ENCODE data around the gene OR10G7.
"Not testable (repeated sequence)": the region's sequence is repeated elsewhere in the genome, so short reads cannot be mapped to it uniquely, and the experiment has no call there.

OR10G7 gene

DNA sequence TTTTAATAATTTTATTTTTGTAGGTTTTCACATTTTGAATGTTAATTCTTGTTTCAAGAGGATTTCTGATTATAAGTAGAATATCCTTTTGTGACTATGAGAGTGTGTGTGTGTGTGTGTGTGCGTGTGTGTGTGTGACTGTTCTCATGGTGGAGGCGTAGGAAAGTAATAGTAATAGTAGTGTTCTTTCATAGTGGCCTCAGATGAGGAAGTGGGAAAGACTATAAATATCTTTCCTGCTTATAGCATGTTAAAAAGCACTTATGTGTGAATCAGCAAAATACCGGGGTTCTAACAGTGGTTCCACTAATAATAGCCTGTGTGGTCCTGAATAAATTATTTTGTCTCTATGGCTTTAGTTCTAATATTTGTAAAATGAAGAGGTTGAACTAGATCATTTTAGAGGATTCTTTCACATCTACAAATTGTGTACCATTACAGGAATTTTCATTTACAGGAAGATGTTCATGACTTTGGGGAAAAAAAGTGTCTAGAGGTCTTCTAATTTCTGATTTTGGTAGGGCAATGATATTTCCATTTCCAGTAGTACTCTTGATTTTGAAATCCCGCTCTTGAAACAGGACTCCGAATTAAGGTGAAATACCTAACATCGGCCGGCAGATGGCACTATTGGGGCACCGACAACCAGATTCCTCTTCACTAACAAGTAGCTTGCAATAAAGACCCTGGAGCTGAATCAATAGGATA, 29.9 kb upstream of the OR10G7 start:
- H3K36me3 Mint-ChIP-seq (ENCODE audit: low read depth) = no peaks in the 10 kb centered on the region
- H3K4me1 Mint-ChIP-seq (ENCODE audit: low read depth) = peaks cover 18% of the 10 kb centered on the region
- H3K27me3 Mint-ChIP-seq = peaks cover 71% of the 10 kb centered on the region
- no peak overlapping the region for H3K27ac Mint-ChIP-seq
- no peaks in the 10 kb centered on the region for H3K9me3 Mint-ChIP-seq
- DNase-seq = peak; percentile 73
- H3K4me3 Mint-ChIP-seq = no peak overlapping the region

GRCh38 chr11:124069429-124070401, 28.6 kb upstream of the OR10G7 start:
- H3K4me1 Mint-ChIP-seq (ENCODE audit: low read depth) = peaks cover 17% of the 10 kb centered on the region
- peak; percentile 42 for DNase-seq
- H3K27ac Mint-ChIP-seq = no peak overlapping the region
- H3K9me3 Mint-ChIP-seq = no peaks in the 10 kb centered on the region
- no peak overlapping the region for H3K4me3 Mint-ChIP-seq
- no peaks in the 10 kb centered on the region for H3K36me3 Mint-ChIP-seq (ENCODE audit: low read depth)
- peaks cover 66% of the 10 kb centered on the region for H3K27me3 Mint-ChIP-seq

DNA sequence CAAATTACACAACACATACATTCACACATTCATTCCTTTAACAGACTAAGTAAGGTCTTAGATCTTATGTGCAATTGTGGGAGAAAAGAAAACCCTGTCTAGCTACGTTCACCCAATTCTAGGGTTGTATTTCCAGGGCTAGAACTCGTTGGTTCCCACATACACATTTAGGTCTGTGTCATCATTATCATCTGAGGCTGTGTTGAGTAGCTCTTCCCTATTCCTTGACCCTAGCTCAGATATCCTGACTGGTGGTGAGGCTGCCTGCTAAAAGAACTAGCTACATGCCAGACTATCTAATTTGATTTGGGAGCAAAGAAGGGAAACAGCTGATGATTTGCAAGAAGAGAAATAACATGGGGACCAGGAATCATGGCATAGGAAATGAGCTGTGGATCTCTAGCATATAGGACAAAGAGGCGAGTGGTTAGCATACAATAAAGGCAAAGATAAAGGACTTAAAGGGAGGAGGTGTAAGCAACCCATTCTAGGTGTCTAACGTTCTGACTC, 27.5 kb upstream of the OR10G7 start:
- no peak for DNase-seq
- Mint-ChIP-seq H3K4me1 (ENCODE audit: low read depth) (peaks cover 17% of the 10 kb centered on the region), H3K9me3 (no peaks in the 10 kb centered on the region), H3K4me3 (no peak overlapping the region), H3K27ac (no peak overlapping the region), H3K27me3 (peaks cover 66% of the 10 kb centered on the region), H3K36me3 (ENCODE audit: low read depth) (no peaks in the 10 kb centered on the region)

DNA sequence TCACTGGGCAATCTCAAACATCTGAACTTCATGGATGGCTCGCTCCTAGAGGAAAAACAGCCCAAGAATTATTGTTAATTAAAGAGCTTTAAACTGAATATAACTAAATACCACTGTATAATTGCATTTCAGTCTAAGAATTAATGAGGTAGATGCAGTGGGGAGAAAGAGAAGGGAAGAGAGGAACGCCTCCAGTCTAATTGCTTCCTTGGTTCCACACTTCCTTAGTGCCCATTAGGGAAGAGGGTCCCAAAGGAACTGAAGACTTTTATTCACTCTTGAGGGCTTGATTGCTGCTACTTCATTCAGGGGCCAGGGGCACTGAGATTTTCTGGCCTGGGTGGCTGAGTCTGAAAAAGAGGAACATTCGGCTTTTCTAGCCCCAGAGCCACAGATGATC, 11.8 kb upstream of the OR10G7 start:
- DNase-seq = no peak
- no peak overlapping the region for H3K4me3 Mint-ChIP-seq

GRCh38 chr11:124050748-124051147, 9.6 kb upstream of the OR10G7 start:
- Mint-ChIP-seq H3K9me3 (no peaks in the 10 kb centered on the region), H3K36me3 (ENCODE audit: low read depth) (no peaks in the 10 kb centered on the region), H3K27me3 (peaks cover 20% of the 10 kb centered on the region), H3K4me3 (no peak overlapping the region), H3K4me1 (ENCODE audit: low read depth) (peaks cover 3% of the 10 kb centered on the region), H3K27ac (no peak overlapping the region)
- DNase-seq = no peak

More for the DNA sequence above, 11.8 kb upstream of the OR10G7 start:
- Mint-ChIP-seq H3K27ac (no peak overlapping the region), H3K36me3 (ENCODE audit: low read depth) (no peaks in the 10 kb centered on the region), H3K9me3 (no peaks in the 10 kb centered on the region), H3K4me1 (ENCODE audit: low read depth) (peaks cover 3% of the 10 kb centered on the region), H3K27me3 (peaks cover 20% of the 10 kb centered on the region)

DNA sequence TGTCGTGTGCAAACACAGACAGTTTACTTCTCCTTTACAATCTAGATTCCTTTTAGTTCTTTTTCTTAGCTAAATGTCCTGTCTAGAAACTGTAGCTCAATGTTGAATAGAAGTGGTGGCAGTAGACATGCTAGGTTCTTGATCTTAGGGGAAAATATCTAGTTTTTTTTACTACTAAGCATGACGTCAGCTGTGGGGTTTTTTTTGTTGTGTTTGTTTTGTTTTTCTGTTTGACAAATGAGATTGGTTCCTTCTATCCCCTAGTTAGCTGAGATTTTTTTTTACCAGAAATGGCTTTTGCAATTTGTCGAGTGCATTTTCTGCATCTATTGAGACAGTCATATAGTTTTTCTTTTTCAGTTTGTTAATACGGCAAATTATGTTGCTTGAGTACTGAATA, 2.3 kb upstream of the OR10G7 start:
- no peak for DNase-seq
- Mint-ChIP-seq H3K27me3 (peaks cover 3% of the 10 kb centered on the region), H3K27ac (no peak overlapping the region), H3K36me3 (ENCODE audit: low read depth) (no peaks in the 10 kb centered on the region), H3K9me3 (no peaks in the 10 kb centered on the region), H3K4me3 (no peak overlapping the region), H3K4me1 (ENCODE audit: low read depth) (no peaks in the 10 kb centered on the region)

DNA sequence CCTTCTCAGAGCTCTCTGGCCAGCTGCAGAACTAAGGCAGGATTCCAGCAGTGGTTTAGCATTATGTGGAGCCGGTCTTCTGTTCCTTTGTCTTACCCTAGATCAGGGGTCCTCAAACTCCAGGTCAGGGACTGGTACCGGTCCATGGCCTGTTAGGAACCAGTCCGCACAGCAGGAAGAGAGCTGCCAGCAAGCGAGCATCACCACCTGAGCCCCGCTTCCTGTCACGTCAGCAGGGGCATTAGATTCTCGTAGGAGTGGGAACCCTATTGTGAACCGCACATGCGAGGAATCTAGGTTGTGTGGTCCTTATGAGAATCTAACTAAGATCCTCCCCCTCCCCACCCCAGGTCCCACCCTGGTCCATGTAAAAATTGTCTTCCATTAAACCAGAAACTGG, 1.6 kb downstream of the OR10G7 start:
- H3K4me3 Mint-ChIP-seq = no peak overlapping the region
- peaks cover 17% of the 10 kb centered on the region for H3K27me3 Mint-ChIP-seq
- no peak for DNase-seq
- no peak overlapping the region for H3K27ac Mint-ChIP-seq
- no peaks in the 10 kb centered on the region for H3K36me3 Mint-ChIP-seq (ENCODE audit: low read depth)
- no peaks in the 10 kb centered on the region for H3K9me3 Mint-ChIP-seq
- no peaks in the 10 kb centered on the region for H3K4me1 Mint-ChIP-seq (ENCODE audit: low read depth)

DNA sequence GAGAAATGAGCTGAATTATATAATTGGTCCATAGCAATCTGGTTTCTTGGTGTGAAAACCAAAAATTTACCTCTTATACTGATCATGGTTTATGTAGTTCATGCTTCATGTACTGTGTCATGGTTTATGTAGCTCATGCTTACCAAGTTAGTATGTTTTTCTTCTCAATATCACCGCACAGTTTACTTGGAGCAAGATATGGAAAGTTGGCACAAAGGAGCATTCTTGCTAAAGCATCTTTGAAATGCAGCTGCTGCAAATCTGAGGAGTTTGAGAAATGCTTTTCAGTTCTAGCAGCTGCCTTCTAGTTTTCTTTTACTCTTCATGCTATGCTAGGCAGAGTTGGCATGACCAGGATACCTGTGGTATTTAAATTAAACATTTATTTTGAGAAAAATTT, 4.5 kb downstream of the OR10G7 start:
- H3K9me3 Mint-ChIP-seq = no peaks in the 10 kb centered on the region
- H3K36me3 Mint-ChIP-seq (ENCODE audit: low read depth) = no peaks in the 10 kb centered on the region
- no peak overlapping the region for H3K27ac Mint-ChIP-seq
- DNase-seq = no peak
- H3K27me3 Mint-ChIP-seq = peaks cover 20% of the 10 kb centered on the region
- H3K4me3 Mint-ChIP-seq = no peak overlapping the region
- H3K4me1 Mint-ChIP-seq (ENCODE audit: low read depth) = no peaks in the 10 kb centered on the region

DNA sequence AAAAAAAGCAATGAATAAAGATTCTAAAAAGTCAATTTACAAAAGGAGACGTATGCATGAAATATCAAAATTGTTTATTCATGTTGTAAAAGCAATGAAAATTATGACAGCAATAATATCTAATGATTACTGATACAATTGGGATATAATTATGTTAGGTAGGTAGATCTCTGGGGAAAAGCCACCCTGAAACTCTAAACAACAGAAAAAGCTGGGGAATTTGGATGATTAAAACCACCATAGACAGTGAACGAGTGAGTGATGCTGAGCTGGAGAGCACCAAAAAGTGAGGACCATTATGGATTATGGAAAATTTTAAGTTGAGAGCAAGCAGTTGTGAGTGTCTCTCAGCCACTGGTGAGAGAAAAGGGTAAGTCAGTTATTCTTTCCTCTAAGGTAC, 14.6 kb downstream of the OR10G7 start, which contains the start of gene OR10G8:
Gene OR10G8, plus strand, starts transcription at position 301 of the 400 bp plus-strand sequence. CDS start 2,825 bp downstream, outside the sequence.
- H3K4me1 Mint-ChIP-seq (ENCODE audit: low read depth) = no peaks in the 10 kb centered on the region

DNA sequence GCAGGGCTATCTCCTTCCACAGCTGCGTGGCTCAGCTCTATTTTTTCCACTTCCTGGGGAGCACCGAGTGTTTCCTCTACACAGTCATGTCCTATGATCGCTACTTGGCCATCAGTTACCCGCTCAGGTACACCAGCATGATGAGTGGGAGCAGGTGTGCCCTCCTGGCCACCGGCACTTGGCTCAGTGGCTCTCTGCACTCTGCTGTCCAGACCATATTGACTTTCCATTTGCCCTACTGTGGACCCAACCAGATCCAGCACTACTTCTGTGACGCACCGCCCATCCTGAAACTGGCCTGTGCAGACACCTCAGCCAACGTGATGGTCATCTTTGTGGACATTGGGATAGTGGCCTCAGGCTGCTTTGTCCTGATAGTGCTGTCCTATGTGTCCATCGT, 25.3 kb downstream of the OR10G7 start:
- H3K4me1 Mint-ChIP-seq (ENCODE audit: low read depth); H3K4me3 Mint-ChIP-seq; H3K27ac Mint-ChIP-seq; H3K9me3 Mint-ChIP-seq; DNase-seq; H3K27me3 Mint-ChIP-seq; H3K36me3 Mint-ChIP-seq (ENCODE audit: low read depth): not testable (repeated sequence)

More for the DNA sequence above, 14.6 kb downstream of the OR10G7 start, which contains the start of gene OR10G8:
- Mint-ChIP-seq H3K4me3 (no peak within 1 kb of the TSS), H3K9me3 (no peaks in the 10 kb centered on the region), H3K27me3 (peaks cover 4% of the 10 kb centered on the region), H3K36me3 (ENCODE audit: low read depth) (no peaks in the 10 kb centered on the region), H3K27ac (no peak within 1 kb of the TSS)
- DNase-seq = no peak

GRCh38 chr11:124012697-124013096, 28.4 kb downstream of the OR10G7 start, which contains the start of gene OR10G4:
TSS of gene OR10G4 (plus strand) at chr11:124012997. CDS start at chr11:124015575, 2,578 bp downstream.
- no peak within 1 kb of the TSS for H3K4me3 Mint-ChIP-seq
- no peaks in the 10 kb centered on the region for H3K36me3 Mint-ChIP-seq (ENCODE audit: low read depth)
- no peak within 1 kb of the TSS for H3K27ac Mint-ChIP-seq
- H3K9me3 Mint-ChIP-seq = no peaks in the 10 kb centered on the region
- H3K27me3 Mint-ChIP-seq = peaks cover 8% of the 10 kb centered on the region
- DNase-seq = no peak
- H3K4me1 Mint-ChIP-seq (ENCODE audit: low read depth) = no peaks in the 10 kb centered on the region

DNA sequence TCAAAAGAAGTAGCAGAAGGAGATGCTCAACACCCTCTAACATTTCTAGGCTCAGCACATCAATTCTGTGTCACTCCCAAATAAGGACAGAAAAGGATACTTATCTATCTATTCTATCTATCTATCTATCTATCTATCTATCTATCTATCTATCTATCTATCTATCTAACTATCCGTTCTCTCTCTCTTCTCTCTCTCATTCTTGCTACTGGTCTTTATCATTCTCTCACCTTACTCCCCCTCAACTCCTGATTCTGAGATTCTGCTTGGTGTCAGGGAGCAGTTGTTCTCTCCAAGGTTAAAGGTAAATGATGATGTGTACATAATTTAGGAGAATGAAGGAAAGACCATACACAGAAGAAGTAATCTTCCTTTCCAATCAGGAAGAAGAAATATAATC, 46.0 kb downstream of the OR10G7 start, which contains the start of gene OR10G6:
Gene OR10G6, minus strand, starts transcription at position 43 of the 400 bp plus-strand sequence. Its CDS starts 0 bp downstream, at position 43.
- Mint-ChIP-seq H3K27ac (no peak within 1 kb of the TSS), H3K4me3 (no peak within 1 kb of the TSS), H3K36me3 (ENCODE audit: low read depth) (no peaks in the 10 kb centered on the region), H3K9me3 (no peaks in the 10 kb centered on the region), H3K27me3 (peaks cover 3% of the 10 kb centered on the region), H3K4me1 (ENCODE audit: low read depth) (no peaks in the 10 kb centered on the region)
- DNase-seq = no peak

Data from activated T-cell treated with anti-CD3 and anti-CD28 coated beads, Interleukin-2, amount 50 U/mL, for 24 hours (primary cell).